Loucy (cell line): Measurements from ENCODE around the gene FAM219A.
"Not testable (repeated sequence)": the region's sequence is repeated elsewhere in the genome, so short reads cannot be mapped to it uniquely, and the experiment has no call there.

ENCODE experiments used
- EZH2phosphoT487 ChIP-seq: fragments of 200-600 bp; IDR thresholded peaks from 2 replicates; pipeline ENCODE4 v1.6.1; 2018; ENCODE audit warnings: antibody characterized with exemption, mild to moderate bottlenecking, moderate library complexity, borderline replicate concordance
- TF ChIP-seq, protein P1 (sequence below): fragments of 200-600 bp; sonication (generic); conservative IDR thresholded peaks from 2 replicates; pipeline ENCODE4 v1.5.1; 2014; ENCODE audit warnings: mild to moderate bottlenecking, antibody characterized with exemption, low read length

DNA sequence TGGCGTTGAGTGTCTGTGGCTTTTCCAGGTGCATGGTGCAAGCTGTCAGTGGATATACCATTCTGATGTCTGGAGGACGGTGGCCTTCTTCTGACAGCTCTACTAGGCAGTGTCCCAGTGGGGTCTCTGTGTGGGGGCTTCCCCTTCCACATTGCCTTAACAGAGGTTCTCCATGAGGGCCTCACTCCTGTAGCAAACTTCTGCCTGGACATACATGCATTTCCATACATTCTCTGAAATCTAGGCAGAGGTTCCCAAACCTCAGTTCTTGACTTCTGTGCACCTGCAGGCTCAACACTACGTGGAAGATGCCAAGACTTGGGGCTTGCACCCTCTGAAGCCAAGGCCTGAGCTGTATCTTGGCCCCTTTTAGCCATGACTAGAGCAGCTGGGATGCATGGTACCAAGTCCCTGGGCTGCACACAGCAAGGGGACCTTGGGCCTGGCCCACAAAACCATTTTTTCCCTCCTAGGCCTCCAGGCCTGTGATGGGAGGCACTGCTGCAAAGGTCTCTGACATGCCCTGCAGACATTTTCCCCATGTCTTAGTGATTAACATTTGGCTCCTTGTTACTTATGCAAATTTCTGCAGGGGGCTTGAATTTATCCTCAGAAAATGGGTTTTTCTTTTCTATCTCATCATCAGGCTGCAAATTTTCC lies 90.5 kb downstream of the FAM219A start:
- TF ChIP-seq, protein P1, sequence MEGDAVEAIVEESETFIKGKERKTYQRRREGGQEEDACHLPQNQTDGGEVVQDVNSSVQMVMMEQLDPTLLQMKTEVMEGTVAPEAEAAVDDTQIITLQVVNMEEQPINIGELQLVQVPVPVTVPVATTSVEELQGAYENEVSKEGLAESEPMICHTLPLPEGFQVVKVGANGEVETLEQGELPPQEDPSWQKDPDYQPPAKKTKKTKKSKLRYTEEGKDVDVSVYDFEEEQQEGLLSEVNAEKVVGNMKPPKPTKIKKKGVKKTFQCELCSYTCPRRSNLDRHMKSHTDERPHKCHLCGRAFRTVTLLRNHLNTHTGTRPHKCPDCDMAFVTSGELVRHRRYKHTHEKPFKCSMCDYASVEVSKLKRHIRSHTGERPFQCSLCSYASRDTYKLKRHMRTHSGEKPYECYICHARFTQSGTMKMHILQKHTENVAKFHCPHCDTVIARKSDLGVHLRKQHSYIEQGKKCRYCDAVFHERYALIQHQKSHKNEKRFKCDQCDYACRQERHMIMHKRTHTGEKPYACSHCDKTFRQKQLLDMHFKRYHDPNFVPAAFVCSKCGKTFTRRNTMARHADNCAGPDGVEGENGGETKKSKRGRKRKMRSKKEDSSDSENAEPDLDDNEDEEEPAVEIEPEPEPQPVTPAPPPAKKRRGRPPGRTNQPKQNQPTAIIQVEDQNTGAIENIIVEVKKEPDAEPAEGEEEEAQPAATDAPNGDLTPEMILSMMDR = not testable (repeated sequence)
- not testable (repeated sequence) for TF ChIP-seq EZH2phosphoT487
